ENCODE measurements around the gene CARS2.

GRCh38 chr13:110650436-110650835 is 55.5 kb downstream of the CARS2 start:
- TF ChIP-seq, protein P1, sequence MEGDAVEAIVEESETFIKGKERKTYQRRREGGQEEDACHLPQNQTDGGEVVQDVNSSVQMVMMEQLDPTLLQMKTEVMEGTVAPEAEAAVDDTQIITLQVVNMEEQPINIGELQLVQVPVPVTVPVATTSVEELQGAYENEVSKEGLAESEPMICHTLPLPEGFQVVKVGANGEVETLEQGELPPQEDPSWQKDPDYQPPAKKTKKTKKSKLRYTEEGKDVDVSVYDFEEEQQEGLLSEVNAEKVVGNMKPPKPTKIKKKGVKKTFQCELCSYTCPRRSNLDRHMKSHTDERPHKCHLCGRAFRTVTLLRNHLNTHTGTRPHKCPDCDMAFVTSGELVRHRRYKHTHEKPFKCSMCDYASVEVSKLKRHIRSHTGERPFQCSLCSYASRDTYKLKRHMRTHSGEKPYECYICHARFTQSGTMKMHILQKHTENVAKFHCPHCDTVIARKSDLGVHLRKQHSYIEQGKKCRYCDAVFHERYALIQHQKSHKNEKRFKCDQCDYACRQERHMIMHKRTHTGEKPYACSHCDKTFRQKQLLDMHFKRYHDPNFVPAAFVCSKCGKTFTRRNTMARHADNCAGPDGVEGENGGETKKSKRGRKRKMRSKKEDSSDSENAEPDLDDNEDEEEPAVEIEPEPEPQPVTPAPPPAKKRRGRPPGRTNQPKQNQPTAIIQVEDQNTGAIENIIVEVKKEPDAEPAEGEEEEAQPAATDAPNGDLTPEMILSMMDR (conservative IDR thresholded peaks at IDR 0.05; ENCODE audit: low read depth in 2 of 2): no peak
- TF ChIP-seq EZH2 (IDR thresholded peaks at IDR 0.05; ENCODE audit: low read depth, unreplicated experiment) (no peak), POLR2AphosphoS5 (IDR thresholded peaks at IDR 0.05; ENCODE audit: low read depth) (no peak), REST (IDR thresholded peaks at IDR 0.05; ENCODE audit: unreplicated experiment) (no peak), ZNF114 (CRISPR knock-in tag; IDR thresholded peaks at IDR 0.05) (no peak), EZH2phosphoT487 (IDR thresholded peaks at IDR 0.05; ENCODE audit: unreplicated experiment) (no peak), CREB1 (CRISPR knock-in tag; IDR thresholded peaks at IDR 0.05; ENCODE audit: low read depth) (no peak), STAT1 (IDR thresholded peaks at IDR 0.05; ENCODE audit: unreplicated experiment) (no peak)

All from GM23338 (cell line).